Activated T-cell treated with anti-CD3 and anti-CD28 coated beads, Interleukin-2, amount 50 U/mL, for 48 hours (primary cell): ENCODE measurements around the gene HTR3B.

ENCODE experiments used
- DNase-seq, 2 experiments: peaks; one replicate each; pipeline ENCODE4 v3.0.0-alpha.2; 2020

Gene HTR3B

GRCh38 chr11:113947994-113948393, 43.4 kb downstream of the HTR3B start:
- no peak for DNase-seq

- DNase-seq = no peak
Observed at GRCh38 chr11:113949891-113950290, 45.3 kb downstream of the HTR3B start.

- no peak for DNase-seq
Observed at GRCh38 chr11:113951537-113951936, 46.9 kb downstream of the HTR3B start.

GRCh38 chr11:113952070-113952469, 47.5 kb downstream of the HTR3B start:
- DNase-seq = no peak

GRCh38 chr11:113952588-113952987, 48.0 kb downstream of the HTR3B start:
- DNase-seq = no peak

- DNase-seq = no peak
Observed at GRCh38 chr11:113954235-113954634, 49.6 kb downstream of the HTR3B start.

- DNase-seq = no peak
Observed at GRCh38 chr11:113956986-113957385, 52.4 kb downstream of the HTR3B start.

- DNase-seq = no peak
Observed at GRCh38 chr11:113960702-113961330, 56.2 kb downstream of the HTR3B start.

GRCh38 chr11:113967361-113967760, 62.8 kb downstream of the HTR3B start:
- no peak for DNase-seq

GRCh38 chr11:113971506-113972195, 67.1 kb downstream of the HTR3B start:
- DNase-seq = no peak

GRCh38 chr11:113974741-113975470, 70.3 kb downstream of the HTR3B start, which contains the start of gene HTR3A:
Gene HTR3A, plus strand, starts transcription at chr11:113975108. Its CDS starts 218 bp downstream, at chr11:113975326.
- DNase-seq = no peak

GRCh38 chr11:113977071-113977490, 72.5 kb downstream of the HTR3B start:
- no peak for DNase-seq

GRCh38 chr11:113977701-113978100, 73.1 kb downstream of the HTR3B start:
- no peak for DNase-seq

GRCh38 chr11:113979431-113979830, 74.8 kb downstream of the HTR3B start:
- no peak for DNase-seq

GRCh38 chr11:113980785-113981184, 76.2 kb downstream of the HTR3B start:
- DNase-seq = no peak

- DNase-seq = no peak
Observed at GRCh38 chr11:113982306-113982705, 77.7 kb downstream of the HTR3B start.

- no peak for DNase-seq
Observed at GRCh38 chr11:113984781-113985180, 80.2 kb downstream of the HTR3B start.

GRCh38 chr11:113985906-113986305, 81.3 kb downstream of the HTR3B start:
- no peak for DNase-seq

- DNase-seq = no peak
Observed at GRCh38 chr11:113986351-113987140, 82.0 kb downstream of the HTR3B start.

GRCh38 chr11:113989381-113989780, 84.8 kb downstream of the HTR3B start:
- no peak for DNase-seq

- no peak for DNase-seq
Observed at GRCh38 chr11:113989916-113990315, 85.3 kb downstream of the HTR3B start.

GRCh38 chr11:113991170-113991569, 86.6 kb downstream of the HTR3B start:
- no peak for DNase-seq
